Neural cell (in vitro differentiated cells): ENCODE data around the gene TMEM176B. TPM values are rescaled to one million over a fixed set of nuclear protein-coding genes. Genes with fewer than 3 reads are reported as not detected.

Source experiments
- H2AFZ ChIP-seq: fragments of 200-600, 300-800 bp; sonication (generic), shearing (Covaris generic); 2 replicates; pipeline ENCODE4 v1.6.0; 2014; ENCODE audit warnings: low read depth, mild to moderate bottlenecking, antibody characterized with exemption, low read length, moderate library complexity
- H3F3A ChIP-seq: fragments of 200-600 bp; shearing (Covaris generic); 2 replicates; pipeline ENCODE4 v1.6.1; 2016; ENCODE audit warnings: mild to moderate bottlenecking, moderate library complexity, mixed read lengths, antibody characterized with exemption, low read length; ENCODE audit not compliant: insufficient read depth, poor library complexity, severe bottlenecking
- H3K27ac ChIP-seq: fragments of 200-600, 300-800 bp; sonication (generic), shearing (Covaris generic); 2 replicates; pipeline ENCODE4 v1.5.1; 2014; ENCODE audit warnings: mild to moderate bottlenecking, low read length, moderate library complexity
- H3K27me3 ChIP-seq: fragments of 300-800, 200-600 bp; sonication (generic), shearing (Covaris generic); 2 replicates; pipeline ENCODE4 v1.6.0; 2014; ENCODE audit warnings: mild to moderate bottlenecking, low read depth, low read length, moderate library complexity; ENCODE audit not compliant: insufficient read depth
- H3K36me3 ChIP-seq: fragments of 300-800, 200-600 bp; sonication (generic), shearing (Covaris generic); 2 replicates; pipeline ENCODE4 v1.5.1; 2014; ENCODE audit warnings: mild to moderate bottlenecking, antibody characterized with exemption, low read length, moderate library complexity; ENCODE audit not compliant: insufficient read depth
- H3K4me2 ChIP-seq: fragments of 300-800, 200-600 bp; sonication (generic), shearing (Covaris generic); 2 replicates; pipeline ENCODE4 v1.6.0; 2014; ENCODE audit warnings: mild to moderate bottlenecking, low read length
- H3K4me3 ChIP-seq: fragments of 300-800, 200-600 bp; sonication (generic), shearing (Covaris generic); 2 replicates; pipeline ENCODE4 v1.5.1; 2014; ENCODE audit warnings: mild to moderate bottlenecking, low read length, moderate library complexity
- H3K79me2 ChIP-seq: fragments of 200-600 bp; shearing (Covaris generic); replicated peaks from 2 replicates; pipeline ENCODE4 v1.6.0; 2014; ENCODE audit warnings: mild to moderate bottlenecking, low read length, moderate library complexity; ENCODE audit not compliant: insufficient read depth
- H3K9ac ChIP-seq: fragments of 300-800, 200-600 bp; sonication (generic), shearing (Covaris generic); 2 replicates; pipeline ENCODE4 v1.6.1; 2016; ENCODE audit warnings: mild to moderate bottlenecking, low read length, mixed read lengths
- H3K9me2 ChIP-seq: fragments of 200-600 bp; shearing (Covaris generic); 2 replicates; pipeline ENCODE4 v1.6.1; 2016; ENCODE audit warnings: mild to moderate bottlenecking, low read length, mixed read lengths; ENCODE audit not compliant: insufficient read depth
- H3K9me3 ChIP-seq: fragments of 200-600, 300-800 bp; sonication (generic), shearing (Covaris generic); 2 replicates; pipeline ENCODE4 v1.6.1; 2016; ENCODE audit warnings: mild to moderate bottlenecking, mixed run types, low read length, moderate library complexity, mixed read lengths
- H4K20me1 ChIP-seq: fragments of 200-600 bp; shearing (Covaris generic); 2 replicates; pipeline ENCODE4 v1.6.1; 2016; ENCODE audit warnings: mild to moderate bottlenecking, mixed run types; ENCODE audit not compliant: insufficient read depth
- EP300 ChIP-seq: fragments of 450-650 bp; conservative IDR thresholded peaks from 2 replicates; pipeline ENCODE4 v1.6.1; 2014; ENCODE audit warnings: antibody characterized with exemption, mild to moderate bottlenecking, moderate library complexity; ENCODE audit not compliant: poor library complexity, severe bottlenecking
- EZH2 ChIP-seq: fragments of 200-600, 300-800 bp; shearing (Covaris generic), sonication (generic); IDR thresholded peaks from 2 replicates; pipeline ENCODE4 v1.6.1; 2014; ENCODE audit warnings: antibody characterized with exemption, low read length, borderline replicate concordance, mild to moderate bottlenecking; ENCODE audit not compliant: insufficient read depth, poor library complexity, severe bottlenecking
- MXI1 ChIP-seq: fragments of 450-650 bp; conservative IDR thresholded peaks from 2 replicates; pipeline ENCODE4 v1.6.1; 2014; ENCODE audit warnings: antibody characterized with exemption, mild to moderate bottlenecking; ENCODE audit not compliant: poor library complexity, severe bottlenecking
- POLR2AphosphoS5 ChIP-seq: IDR thresholded peaks from 2 replicates; pipeline ENCODE4 v1.6.1; 2012
- RAD21 ChIP-seq: fragments of 450-650 bp; conservative IDR thresholded peaks from 2 replicates; pipeline ENCODE4 v1.6.1; 2014; ENCODE audit warnings: antibody characterized with exemption, mild to moderate bottlenecking, moderate library complexity
- REST ChIP-seq: IDR thresholded peaks from 2 replicates; pipeline ENCODE4 v1.6.1; 2012; ENCODE audit warnings: borderline replicate concordance
- SMC3 ChIP-seq: fragments of 450-650 bp; conservative IDR thresholded peaks from 2 replicates; pipeline ENCODE4 v1.6.1; 2014; ENCODE audit warnings: antibody characterized with exemption, mild to moderate bottlenecking, moderate library complexity; ENCODE audit not compliant: poor library complexity
- TAF1 ChIP-seq: IDR thresholded peaks from 2 replicates; pipeline ENCODE4 v1.6.1; 2012; ENCODE audit warnings: low read depth
- polyA plus RNA-seq: library from polyadenylated mRNA; depleted of rRNA; stranded (reverse); fragments of >200 nt; gene quantifications from 2 replicates; pipeline ENCODE4 v1.2.3, GENCODE V29; 2014
- TF ChIP-seq, protein P1 (sequence below): fragments of 450-650 bp; IDR thresholded peaks from 2 replicates; pipeline ENCODE4 v1.5.1; 2014; ENCODE audit warnings: antibody characterized with exemption, mild to moderate bottlenecking, moderate library complexity; ENCODE audit not compliant: poor library complexity, severe bottlenecking

TMEM176B gene
- polyA plus RNA-seq, 1 donor from 2014 or later = 1.9 TPM

- no peak overlapping the region for H3K4me3 ChIP-seq
- no peaks in the 10 kb centered on the region for H3K9me3 ChIP-seq
- no peak overlapping the region for H3K9ac ChIP-seq
- no peak overlapping the region for H3K4me2 ChIP-seq
- H3K27me3 ChIP-seq = no peaks in the 10 kb centered on the region
- H3F3A ChIP-seq = no peaks in the 10 kb centered on the region
- TF ChIP-seq SMC3 = no peak
- no peak for TF ChIP-seq EP300
- TF ChIP-seq POLR2AphosphoS5 = no peak
- no peak for TF ChIP-seq REST
- TF ChIP-seq RAD21 = no peak
- no peak for TF ChIP-seq TAF1
- TF ChIP-seq MXI1 = no peak
- TF ChIP-seq, protein P1, sequence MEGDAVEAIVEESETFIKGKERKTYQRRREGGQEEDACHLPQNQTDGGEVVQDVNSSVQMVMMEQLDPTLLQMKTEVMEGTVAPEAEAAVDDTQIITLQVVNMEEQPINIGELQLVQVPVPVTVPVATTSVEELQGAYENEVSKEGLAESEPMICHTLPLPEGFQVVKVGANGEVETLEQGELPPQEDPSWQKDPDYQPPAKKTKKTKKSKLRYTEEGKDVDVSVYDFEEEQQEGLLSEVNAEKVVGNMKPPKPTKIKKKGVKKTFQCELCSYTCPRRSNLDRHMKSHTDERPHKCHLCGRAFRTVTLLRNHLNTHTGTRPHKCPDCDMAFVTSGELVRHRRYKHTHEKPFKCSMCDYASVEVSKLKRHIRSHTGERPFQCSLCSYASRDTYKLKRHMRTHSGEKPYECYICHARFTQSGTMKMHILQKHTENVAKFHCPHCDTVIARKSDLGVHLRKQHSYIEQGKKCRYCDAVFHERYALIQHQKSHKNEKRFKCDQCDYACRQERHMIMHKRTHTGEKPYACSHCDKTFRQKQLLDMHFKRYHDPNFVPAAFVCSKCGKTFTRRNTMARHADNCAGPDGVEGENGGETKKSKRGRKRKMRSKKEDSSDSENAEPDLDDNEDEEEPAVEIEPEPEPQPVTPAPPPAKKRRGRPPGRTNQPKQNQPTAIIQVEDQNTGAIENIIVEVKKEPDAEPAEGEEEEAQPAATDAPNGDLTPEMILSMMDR = no peak
- TF ChIP-seq EZH2 = no peak
- no peaks in the 10 kb centered on the region for H4K20me1 ChIP-seq
- H3K36me3 ChIP-seq = no peaks in the 10 kb centered on the region
- H3K79me2 ChIP-seq = no peaks in the 10 kb centered on the region
- H2AFZ ChIP-seq = no peak overlapping the region
- H3K9me2 ChIP-seq = no peaks in the 10 kb centered on the region
- H3K27ac ChIP-seq = no peak overlapping the region
Observed at GRCh38 chr7:150824379-150825177, 24.4 kb upstream of the TMEM176B start.

DNA sequence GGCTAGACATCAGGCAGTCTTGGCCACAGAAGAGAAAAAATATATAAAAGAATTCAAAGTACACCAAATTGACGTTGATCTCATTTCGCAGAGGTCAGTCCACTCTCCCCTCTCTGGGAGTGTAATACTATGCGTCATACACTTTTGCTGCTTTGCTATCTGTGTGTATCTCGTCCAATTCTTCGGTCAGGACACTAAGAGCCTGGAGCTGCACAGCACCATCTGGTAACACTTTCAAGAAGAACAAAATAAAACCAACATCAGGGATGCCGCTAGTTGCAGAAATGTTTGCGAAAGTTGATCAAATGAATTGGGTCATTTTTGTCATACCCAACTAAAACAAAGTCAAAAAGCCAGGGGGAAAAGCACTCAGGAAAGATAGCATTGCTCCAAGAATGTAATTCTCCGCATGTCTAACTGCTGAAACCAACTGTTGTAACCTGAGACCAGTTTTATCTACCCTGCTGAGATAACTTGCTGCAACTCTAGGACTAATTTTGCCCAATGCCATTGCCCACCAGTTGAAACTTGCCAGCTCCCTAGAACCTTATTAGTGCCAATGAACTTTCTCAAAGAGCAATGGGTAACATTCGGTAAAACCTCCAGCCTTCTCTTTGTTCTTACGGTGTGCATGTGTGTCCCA lies 23.4 kb upstream of the TMEM176B start:
- Histone ChIP-seq H2AFZ (no peak overlapping the region), H3K9ac (no peak overlapping the region), H3K27me3 (no peaks in the 10 kb centered on the region)

More for the DNA sequence above, 23.4 kb upstream of the TMEM176B start:
- no peak for TF ChIP-seq EZH2
- no peak for TF ChIP-seq POLR2AphosphoS5
- no peak for TF ChIP-seq MXI1
- TF ChIP-seq TAF1 = no peak
- no peak for TF ChIP-seq SMC3
- no peak for TF ChIP-seq REST
- TF ChIP-seq, protein P1 = no peak
- no peak for TF ChIP-seq EP300
- TF ChIP-seq RAD21 = no peak
- H3F3A ChIP-seq = no peaks in the 10 kb centered on the region
- H3K4me2 ChIP-seq = no peak overlapping the region
- no peaks in the 10 kb centered on the region for H3K36me3 ChIP-seq
- no peaks in the 10 kb centered on the region for H3K79me2 ChIP-seq
- no peaks in the 10 kb centered on the region for H3K9me3 ChIP-seq
- H3K4me3 ChIP-seq = no peak overlapping the region
- H4K20me1 ChIP-seq = no peaks in the 10 kb centered on the region
- H3K27ac ChIP-seq = no peak overlapping the region
- no peaks in the 10 kb centered on the region for H3K9me2 ChIP-seq
